NT2/D1 (cell line): ENCODE results near the gene RIPOR3.

ENCODE experiments used
- SUZ12 ChIP-seq: IDR thresholded peaks from 2 replicates; pipeline ENCODE4 v1.6.1; 2011; ENCODE audit not compliant: insufficient read length, insufficient read depth; ENCODE audit errors: extremely low read depth
- YY1 ChIP-seq: IDR thresholded peaks from 2 replicates; pipeline ENCODE4 v1.6.1; 2011; ENCODE audit not compliant: insufficient read length, insufficient read depth
- ZNF274 ChIP-seq: IDR thresholded peaks from 2 replicates; pipeline ENCODE4 v1.6.1; 2011; ENCODE audit warnings: mild to moderate bottlenecking, low read depth, low read length

DNA sequence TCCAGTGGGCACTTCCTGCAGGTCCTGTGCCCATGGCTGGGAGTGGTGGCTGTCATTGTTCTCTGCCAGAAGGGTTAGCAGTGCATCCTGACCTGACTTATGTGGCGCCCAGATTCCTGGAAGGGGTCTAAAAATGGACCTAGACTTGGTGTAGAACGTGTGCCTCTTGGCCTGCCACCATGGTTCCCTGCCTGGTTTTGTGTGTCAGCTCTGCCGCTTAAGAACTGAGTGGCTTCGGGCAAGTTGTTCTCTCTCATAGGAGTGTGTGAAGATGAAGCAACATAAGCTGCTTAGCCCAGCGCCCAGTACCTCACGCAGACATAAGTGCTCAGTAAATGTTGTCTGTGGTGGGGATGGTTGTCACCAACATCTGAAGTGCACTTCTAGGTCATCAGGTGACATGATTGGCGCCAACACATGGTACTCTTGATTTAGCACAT is 129.1 kb downstream of the RIPOR3 start:
- TF ChIP-seq ZNF274 (no peak), YY1 (no peak), SUZ12 (no peak)
